HepG2 (cell line): ENCODE measurements around the gene OIT3. TPM values are rescaled to one million over a fixed set of nuclear protein-coding genes. Genes with fewer than 3 reads are reported as not detected.

Experiments used
- ATAC-seq: fragments of 200-7000 bp; cut with Tn5 transposase; 3 replicates; pipeline ENCODE4 v1.9.1; 2020; ENCODE audit warnings: mild to moderate bottlenecking, moderate library complexity
- BruUV-seq: library from RNA; stranded (reverse); fragments of 400-500 nt; replicated peaks from 2 replicates; lab custom pipeline; 2021; lab: Mats Ljungman, UMichigan
- CTCF ChIA-PET: fragments of 300-600 bp; formaldehyde crosslinking; extraction: SDS; loops from one replicate; lab custom pipeline; 2021; ENCODE audit warnings: low total read pairs, inconsistent platforms, low intra/inter-chr PET ratio; lab: Yijun Ruan, JAX
- POLR2A ChIA-PET: fragments of 350-600 bp; sonication (Branson Sonifier 250); formaldehyde crosslinking; loops from one replicate; lab custom pipeline; 2020; ENCODE audit warnings: antibody characterized with exemption, inconsistent platforms; lab: Yijun Ruan, JAX
- DNase-seq: peaks from one replicate; pipeline ENCODE4 v3.0.0-alpha.2; 2015; ENCODE audit warnings: low spot score
- FAIRE-seq: peaks from 3 replicates; lab custom pipeline; 2011; peaks lifted over from hg19 to GRCh38; lab: Jason Lieb, UNC
- H2AFZ ChIP-seq: one replicate; pipeline ENCODE4 v1.6.1; 2011; ENCODE audit warnings: low read length, inconsistent platforms
- H3K27ac ChIP-seq: fragments of 300-600 bp; 3 replicates; pipeline ENCODE4 v1.8.0; 2011; ENCODE audit warnings: mixed run types, mild to moderate bottlenecking, mixed read lengths, low read length, inconsistent platforms; ENCODE audit not compliant: insufficient read depth; ENCODE audit errors: extremely low read length
- H3K27me3 ChIP-seq, 2 experiments: fragments of 200-600 bp in 1 of 2; 2 replicates in 1 of 2; 3 replicates in 1 of 2; pipeline versions ENCODE4 v1.6.0 to v1.8.0; 2011; ENCODE audit warnings: low read length in 2 of 2, mild to moderate bottlenecking in 2 of 2, moderate library complexity in 2 of 2, inconsistent platforms in 1 of 2; ENCODE audit not compliant: insufficient read depth in 2 of 2, control insufficient read depth in 1 of 2
- H3K36me3 ChIP-seq, 2 experiments: fragments of 200-600 bp in 1 of 2; replicated peaks in 1 of 2; 2 replicates in 1 of 2; 3 replicates in 1 of 2; pipeline versions ENCODE4 v1.5.1 to v1.8.0; 2011; ENCODE audit warnings: low read length in 2 of 2, inconsistent platforms in 1 of 2; ENCODE audit not compliant: insufficient read depth in 2 of 2, control insufficient read depth in 1 of 2
- H3K4me1 ChIP-seq: 2 replicates; pipeline ENCODE4 v1.5.1; 2012; ENCODE audit warnings: low read length, inconsistent platforms; ENCODE audit not compliant: insufficient read depth
- H3K4me2 ChIP-seq: 2 replicates; pipeline ENCODE4 v1.6.0; 2011; ENCODE audit warnings: low read depth, low read length, inconsistent platforms
- H3K4me3 ChIP-seq, 3 experiments: fragments of 200-600 bp in 1 of 3; sonication (generic), shearing (Covaris generic) in 1 of 3; replicated peaks in 1 of 3; 2 replicates each; pipeline ENCODE4 v1.5.1; 2011 to 2016; ENCODE audit warnings: low read length in 3 of 3, inconsistent platforms in 2 of 3, low read depth in 2 of 3, mild to moderate bottlenecking in 2 of 3, control low read depth in 1 of 3, mixed read lengths in 1 of 3; ENCODE audit not compliant: insufficient read depth in 1 of 3
- H3K79me2 ChIP-seq: one replicate; pipeline ENCODE4 v1.6.1; 2011; ENCODE audit warnings: low read length, inconsistent platforms; ENCODE audit not compliant: insufficient read depth
- H3K9ac ChIP-seq: 2 replicates; pipeline ENCODE4 v1.6.0; 2011; ENCODE audit warnings: mild to moderate bottlenecking, low read depth, low read length, inconsistent platforms; ENCODE audit not compliant: insufficient read depth
- H3K9me3 ChIP-seq: 2 replicates; pipeline ENCODE4 v1.5.1; 2012; ENCODE audit warnings: mild to moderate bottlenecking, low read length
- H4K20me1 ChIP-seq: 2 replicates; pipeline ENCODE4 v1.6.0; 2011; ENCODE audit warnings: inconsistent platforms, mild to moderate bottlenecking, low read length, moderate library complexity; ENCODE audit not compliant: insufficient read depth
- CEBPG ChIP-seq: IDR thresholded peaks from 2 replicates; pipeline ENCODE4 v1.6.1; 2016
- HNRNPK ChIP-seq: fragments of 200-400 bp; formaldehyde crosslinking; IDR thresholded peaks from 2 replicates; pipeline ENCODE4 v1.6.1; 2018; ENCODE audit warnings: low read length, low read depth, moderate library complexity, mild to moderate bottlenecking; ENCODE audit not compliant: poor library complexity, severe bottlenecking
- NCOR1 ChIP-seq: fragments of 200-600 bp; sonication (generic); IDR thresholded peaks from 2 replicates; pipeline ENCODE4 v1.7.0; 2017; ENCODE audit warnings: antibody characterized with exemption, low read length, borderline replicate concordance
- SNRNP70 ChIP-seq: fragments of 200-400 bp; formaldehyde crosslinking; IDR thresholded peaks from 2 replicates; pipeline ENCODE4 v1.6.1; 2017; ENCODE audit warnings: mild to moderate bottlenecking, low read depth, low read length, moderate library complexity
- SP2 ChIP-seq: sonication (generic); formaldehyde crosslinking; IDR thresholded peaks from 2 replicates; pipeline ENCODE4 v1.5.1; 2020; ENCODE audit warnings: mild to moderate bottlenecking, missing genetic modification reagents
- TCF12 ChIP-seq, 2 experiments: fragments of 450-650 bp in 1 of 2; sonication (generic) in 1 of 2; formaldehyde crosslinking in 1 of 2; IDR thresholded peaks; 2 replicates each; pipeline versions ENCODE4 v1.6.1 to v1.8.0; 2017 to 2022; ENCODE audit warnings: antibody characterized with exemption in 1 of 2, mild to moderate bottlenecking in 1 of 2, missing genetic modification reagents in 1 of 2, moderate library complexity in 1 of 2
- ZFP82 ChIP-seq: sonication (generic); formaldehyde crosslinking; IDR thresholded peaks from 2 replicates; pipeline ENCODE4 v1.5.1; 2020; ENCODE audit warnings: mild to moderate bottlenecking, missing genetic modification reagents, borderline replicate concordance
- ZNF496 ChIP-seq: sonication (generic); formaldehyde crosslinking; IDR thresholded peaks from 2 replicates; pipeline ENCODE4 v1.8.1; 2023; ENCODE audit warnings: mild to moderate bottlenecking, moderate library complexity, missing genetic modification reagents; ENCODE audit not compliant: insufficient replicate concordance
- ZSCAN22 ChIP-seq: sonication (generic); formaldehyde crosslinking; IDR thresholded peaks from 2 replicates; pipeline ENCODE4 v1.4.0; 2020; ENCODE audit warnings: mild to moderate bottlenecking, missing genetic modification reagents
- WGBS: methylation state at CpG from one replicate; pipeline ENCODE4 v1.1.6; 2017; ENCODE audit warnings: low lambda C conversion rate; 5-methylcytosine and 5-hydroxymethylcytosine counted together
- in situ Hi-C: cut with HindIII; loops from 2 replicates; pipeline ENCODE4 v1.10.0; 2017; ENCODE audit warnings: low pct_unique_long_range_greater_than_20kb; ENCODE audit not compliant: extremely low pct_ligation_motif_present
- intact Hi-C: fragments of 100-400 bp; cut with micrococcal nuclease; formaldehyde crosslinking; loops from one replicate; pipeline ENCODE4 v1.10.0; 2022; ENCODE audit not compliant: unreplicated experiment
- polyA plus RNA-seq, 8 experiments: library from polyadenylated mRNA; depleted of rRNA in 3 of 8; stranded (reverse) in 7 of 8; unstranded in 1 of 8; fragments of >200 nt; fragmentation: Illumina TruSeq in 4 of 8; extraction: Trizol in 4 of 8; gene quantifications; 2 replicates each; pipeline versions ENCODE4 v1.2.1 to v1.2.3, GENCODE V29; 2011 to 2016; ENCODE audit warnings: low read depth in 4 of 8, missing spikeins in 1 of 8, mixed read lengths in 1 of 8; ENCODE audit not compliant: insufficient read depth in 1 of 8
- total RNA-seq, 5 experiments: library from RNA; depleted of rRNA; stranded (reverse); fragments of >200 nt; fragmentation: Illumina TruSeq; extraction: Trizol; gene quantifications; 2 replicates each; pipeline ENCODE4 v1.2.3, GENCODE V29; 2016; ENCODE audit warnings: low read depth in 1 of 5
- TF ChIP-seq, protein P1 (sequence below): sonication (generic); formaldehyde crosslinking; conservative IDR thresholded peaks from 2 replicates; pipeline ENCODE4 v1.4.0; 2020; ENCODE audit warnings: missing genetic modification reagents
- TF ChIP-seq, protein P2 (sequence below): sonication (generic); formaldehyde crosslinking; IDR thresholded peaks from 2 replicates; pipeline ENCODE4 v1.4.0; 2020; ENCODE audit warnings: mild to moderate bottlenecking, low read depth, missing genetic modification reagents
- TF ChIP-seq, protein P3 (sequence below): sonication (generic); formaldehyde crosslinking; IDR thresholded peaks from 2 replicates; pipeline ENCODE4 v1.8.0; 2022; ENCODE audit warnings: missing genetic modification reagents, mild to moderate bottlenecking, inconsistent platforms, borderline replicate concordance
- TF ChIP-seq, protein P4 (sequence below): sonication (generic); formaldehyde crosslinking; IDR thresholded peaks from 2 replicates; pipeline ENCODE4 v1.5.1; 2020; ENCODE audit warnings: mild to moderate bottlenecking, missing genetic modification reagents
- TF ChIP-seq, protein P5 (sequence below): sonication (generic); formaldehyde crosslinking; IDR thresholded peaks from 2 replicates; pipeline ENCODE4 v1.5.0; 2020; ENCODE audit warnings: mild to moderate bottlenecking, low read depth, missing genetic modification reagents, borderline replicate concordance

The OIT3 gene
- total and polyA plus RNA-seq, 2 of the 13 experiments (the other 11 are each of a cell fraction or from before 2014, with no cell fraction given): not detected

DNA sequence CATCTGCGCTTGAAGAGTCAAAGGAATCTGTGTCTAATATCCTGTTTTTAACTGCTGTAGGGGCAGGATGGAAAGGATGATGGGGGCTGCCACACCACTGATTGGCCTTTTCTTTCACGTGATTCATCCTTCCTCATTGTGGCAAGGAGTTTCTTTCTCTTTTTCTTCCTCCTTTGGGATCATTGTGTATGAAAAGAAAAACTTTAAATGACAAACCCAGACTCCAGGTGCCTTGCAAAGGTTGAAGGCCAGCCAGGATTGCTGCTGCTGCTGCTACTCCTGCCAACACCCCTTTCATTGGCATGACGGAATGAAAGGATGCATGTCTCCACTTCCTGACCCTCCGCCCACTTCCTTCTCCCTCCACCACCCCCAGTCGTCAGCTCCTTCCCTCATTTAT is 6.5 kb upstream of the OIT3 start:
- H3K79me2 ChIP-seq: no peaks in the 10 kb centered on the region
- WGBS: 91% methylated on average over 5 of the region's 5 CpGs
- ChIA-PET CTCF (no interaction called here), POLR2A (no interaction called here)
- no peak overlapping the region for H3K4me2 ChIP-seq
- BruUV-seq: no TSS peak
- no peak overlapping the region for H3K4me3 ChIP-seq
- intact Hi-C loops: no loop called here
- no peaks in the 10 kb centered on the region for H3K27me3 ChIP-seq
- no peaks in the 10 kb centered on the region for H4K20me1 ChIP-seq
- peaks cover 7% of the 10 kb centered on the region for H3K4me1 ChIP-seq
- FAIRE-seq (no peak), ATAC-seq (no peak), DNase-seq (no peak)
- TF ChIP-seq HNRNPK: no peak
- TF ChIP-seq, protein P1, sequence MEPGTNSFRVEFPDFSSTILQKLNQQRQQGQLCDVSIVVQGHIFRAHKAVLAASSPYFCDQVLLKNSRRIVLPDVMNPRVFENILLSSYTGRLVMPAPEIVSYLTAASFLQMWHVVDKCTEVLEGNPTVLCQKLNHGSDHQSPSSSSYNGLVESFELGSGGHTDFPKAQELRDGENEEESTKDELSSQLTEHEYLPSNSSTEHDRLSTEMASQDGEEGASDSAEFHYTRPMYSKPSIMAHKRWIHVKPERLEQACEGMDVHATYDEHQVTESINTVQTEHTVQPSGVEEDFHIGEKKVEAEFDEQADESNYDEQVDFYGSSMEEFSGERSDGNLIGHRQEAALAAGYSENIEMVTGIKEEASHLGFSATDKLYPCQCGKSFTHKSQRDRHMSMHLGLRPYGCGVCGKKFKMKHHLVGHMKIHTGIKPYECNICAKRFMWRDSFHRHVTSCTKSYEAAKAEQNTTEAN: no peak
- TF ChIP-seq, protein P2, sequence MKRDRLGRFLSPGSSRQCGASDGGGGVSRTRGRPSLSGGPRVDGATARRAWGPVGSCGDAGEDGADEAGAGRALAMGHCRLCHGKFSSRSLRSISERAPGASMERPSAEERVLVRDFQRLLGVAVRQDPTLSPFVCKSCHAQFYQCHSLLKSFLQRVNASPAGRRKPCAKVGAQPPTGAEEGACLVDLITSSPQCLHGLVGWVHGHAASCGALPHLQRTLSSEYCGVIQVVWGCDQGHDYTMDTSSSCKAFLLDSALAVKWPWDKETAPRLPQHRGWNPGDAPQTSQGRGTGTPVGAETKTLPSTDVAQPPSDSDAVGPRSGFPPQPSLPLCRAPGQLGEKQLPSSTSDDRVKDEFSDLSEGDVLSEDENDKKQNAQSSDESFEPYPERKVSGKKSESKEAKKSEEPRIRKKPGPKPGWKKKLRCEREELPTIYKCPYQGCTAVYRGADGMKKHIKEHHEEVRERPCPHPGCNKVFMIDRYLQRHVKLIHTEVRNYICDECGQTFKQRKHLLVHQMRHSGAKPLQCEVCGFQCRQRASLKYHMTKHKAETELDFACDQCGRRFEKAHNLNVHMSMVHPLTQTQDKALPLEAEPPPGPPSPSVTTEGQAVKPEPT (CRISPR knock-in tag): no peak
- TF ChIP-seq, protein P3, sequence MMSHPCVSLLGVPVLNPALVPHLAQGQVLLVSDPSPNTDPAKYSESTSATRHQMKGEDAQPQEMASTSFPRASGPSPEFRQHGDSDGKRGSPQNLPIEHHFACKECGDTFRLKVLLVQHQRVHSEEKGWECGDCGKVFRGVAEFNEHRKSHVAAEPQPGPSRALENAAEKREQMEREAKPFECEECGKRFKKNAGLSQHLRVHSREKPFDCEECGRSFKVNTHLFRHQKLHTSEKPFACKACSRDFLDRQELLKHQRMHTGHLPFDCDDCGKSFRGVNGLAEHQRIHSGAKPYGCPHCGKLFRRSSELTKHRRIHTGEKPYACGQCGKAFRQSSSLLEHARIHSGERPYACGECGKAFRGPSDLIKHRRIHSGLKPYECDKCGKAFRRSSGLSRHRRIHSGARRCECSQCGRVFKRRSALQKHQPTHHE: no peak
- TF ChIP-seq TCF12 (IDR thresholded peaks at IDR 0.05): no peak
- no peak for TF ChIP-seq TCF12 (CRISPR knock-in tag; IDR thresholded peaks at IDR 0.05)
- TF ChIP-seq SNRNP70: no peak
- TF ChIP-seq ZFP82 (CRISPR knock-in tag): no peak
- TF ChIP-seq ZSCAN22 (CRISPR knock-in tag): no peak
- TF ChIP-seq NCOR1: no peak
- TF ChIP-seq CEBPG (CRISPR knock-in tag): no peak
- TF ChIP-seq, protein P4, sequence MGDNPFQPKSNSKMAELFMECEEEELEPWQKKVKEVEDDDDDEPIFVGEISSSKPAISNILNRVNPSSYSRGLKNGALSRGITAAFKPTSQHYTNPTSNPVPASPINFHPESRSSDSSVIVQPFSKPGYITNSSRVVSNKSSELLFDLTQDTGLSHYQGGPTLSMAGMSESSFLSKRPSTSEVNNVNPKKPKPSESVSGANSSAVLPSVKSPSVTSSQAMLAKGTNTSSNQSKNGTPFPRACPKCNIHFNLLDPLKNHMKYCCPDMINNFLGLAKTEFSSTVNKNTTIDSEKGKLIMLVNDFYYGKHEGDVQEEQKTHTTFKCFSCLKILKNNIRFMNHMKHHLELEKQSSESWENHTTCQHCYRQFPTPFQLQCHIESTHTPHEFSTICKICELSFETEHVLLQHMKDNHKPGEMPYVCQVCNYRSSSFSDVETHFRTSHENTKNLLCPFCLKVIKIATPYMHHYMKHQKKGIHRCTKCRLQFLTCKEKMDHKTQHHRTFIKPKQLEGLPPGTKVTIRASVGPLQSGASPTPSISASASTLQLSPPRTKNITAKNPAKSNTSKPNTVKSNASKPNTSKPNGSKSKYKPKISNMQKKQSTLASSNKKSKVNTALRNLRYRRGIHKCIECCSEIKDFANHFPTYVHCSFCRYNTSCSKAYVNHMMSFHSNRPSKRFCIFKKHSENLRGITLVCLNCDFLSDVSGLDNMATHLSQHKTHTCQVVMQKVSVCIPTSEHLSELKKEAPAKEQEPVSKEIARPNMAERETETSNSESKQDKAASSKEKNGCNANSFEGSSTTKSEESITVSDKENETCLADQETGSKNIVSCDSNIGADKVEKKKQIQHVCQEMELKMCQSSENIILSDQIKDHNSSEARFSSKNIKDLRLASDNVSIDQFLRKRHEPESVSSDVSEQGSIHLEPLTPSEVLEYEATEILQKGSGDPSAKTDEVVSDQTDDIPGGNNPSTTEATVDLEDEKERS (CRISPR knock-in tag): no peak
- no peak for TF ChIP-seq ZNF496 (CRISPR knock-in tag)
- no peak for TF ChIP-seq SP2 (CRISPR knock-in tag)
- TF ChIP-seq, protein P5, sequence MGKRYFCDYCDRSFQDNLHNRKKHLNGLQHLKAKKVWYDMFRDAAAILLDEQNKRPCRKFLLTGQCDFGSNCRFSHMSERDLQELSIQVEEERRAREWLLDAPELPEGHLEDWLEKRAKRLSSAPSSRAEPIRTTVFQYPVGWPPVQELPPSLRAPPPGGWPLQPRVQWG: no peak
- in situ Hi-C loops: no loop called here
- no peak overlapping the region for H2AFZ ChIP-seq
- no peaks in the 10 kb centered on the region for H3K9me3 ChIP-seq
- H3K27ac ChIP-seq: no peak overlapping the region
- H3K36me3 ChIP-seq: peaks cover 3% of the 10 kb centered on the region in 2 experiments; a peak in 2 of 5 replicates
- H3K9ac ChIP-seq: no peak overlapping the region
